HG03196 (cell line): ENCODE measurements around the gene RFTN1.

ENCODE experiments used
- ATAC-seq: cut with Tn5 transposase; IDR thresholded peaks from one replicate; pipeline ENCODE4 v1.9.1; 2021; ENCODE audit not compliant: unreplicated experiment

RFTN1 gene

DNA sequence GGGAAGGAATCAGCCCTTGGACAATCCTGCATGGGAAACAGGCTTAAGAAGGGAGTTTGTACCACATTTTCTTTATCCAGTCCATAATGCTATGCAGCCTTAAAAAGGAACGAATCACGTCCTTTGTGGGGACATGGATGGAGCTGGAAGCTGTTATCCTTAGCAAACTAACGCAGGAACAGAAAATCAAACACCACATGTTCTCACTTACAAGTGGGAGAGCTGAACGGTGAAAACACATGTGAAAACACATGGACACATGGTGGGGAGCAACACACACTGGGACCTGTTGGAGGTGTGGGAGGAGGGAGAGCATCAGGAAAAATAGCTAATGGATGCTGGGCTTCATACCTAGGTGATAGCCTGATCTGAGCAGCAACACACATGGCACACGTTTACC is 178.2 kb downstream of the RFTN1 start:
- no peak for ATAC-seq

DNA sequence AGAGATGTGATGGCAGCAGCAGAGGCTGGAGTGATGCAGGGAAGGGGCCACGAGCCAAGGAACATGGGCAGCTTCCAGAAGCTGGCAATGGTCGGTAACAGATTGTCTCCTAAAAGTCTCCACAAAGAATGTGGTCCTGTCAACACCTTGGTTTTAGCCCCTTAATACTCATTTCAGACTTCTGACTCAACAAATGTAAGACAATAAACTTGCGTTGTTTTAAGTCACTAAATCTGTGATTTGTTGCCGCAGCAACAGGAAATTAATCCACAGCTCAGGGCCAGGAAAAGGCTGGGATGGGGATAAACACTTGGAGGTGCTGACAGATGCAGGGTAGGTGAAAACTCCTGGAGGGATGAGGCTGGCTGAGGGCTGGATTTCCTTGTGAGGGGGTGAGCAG is 178.6 kb downstream of the RFTN1 start:
- no peak for ATAC-seq

DNA sequence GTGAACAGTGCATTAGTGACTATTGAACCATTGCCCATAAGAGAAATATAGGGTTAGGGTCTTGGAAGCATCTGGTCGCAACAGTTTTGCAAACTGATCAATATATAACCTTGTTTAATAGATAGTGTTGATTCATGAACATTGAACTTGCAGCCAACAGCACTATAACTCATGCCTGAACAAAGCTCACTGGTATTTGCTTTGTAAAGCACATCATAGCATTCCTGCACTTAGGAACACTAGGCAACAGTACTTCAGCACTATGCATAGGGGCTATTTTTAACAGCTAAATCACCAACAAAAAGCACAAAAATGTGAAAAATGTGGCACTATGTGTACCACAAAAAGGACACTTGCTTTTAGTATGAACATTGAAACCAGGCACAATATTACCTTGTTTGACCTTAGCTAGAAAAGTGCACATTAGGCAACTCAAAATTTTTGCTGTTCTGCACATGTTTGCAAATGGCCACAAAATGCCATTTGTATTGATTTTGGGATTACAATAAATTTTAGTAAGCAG is 180.5 kb downstream of the RFTN1 start:
- no peak for ATAC-seq

DNA sequence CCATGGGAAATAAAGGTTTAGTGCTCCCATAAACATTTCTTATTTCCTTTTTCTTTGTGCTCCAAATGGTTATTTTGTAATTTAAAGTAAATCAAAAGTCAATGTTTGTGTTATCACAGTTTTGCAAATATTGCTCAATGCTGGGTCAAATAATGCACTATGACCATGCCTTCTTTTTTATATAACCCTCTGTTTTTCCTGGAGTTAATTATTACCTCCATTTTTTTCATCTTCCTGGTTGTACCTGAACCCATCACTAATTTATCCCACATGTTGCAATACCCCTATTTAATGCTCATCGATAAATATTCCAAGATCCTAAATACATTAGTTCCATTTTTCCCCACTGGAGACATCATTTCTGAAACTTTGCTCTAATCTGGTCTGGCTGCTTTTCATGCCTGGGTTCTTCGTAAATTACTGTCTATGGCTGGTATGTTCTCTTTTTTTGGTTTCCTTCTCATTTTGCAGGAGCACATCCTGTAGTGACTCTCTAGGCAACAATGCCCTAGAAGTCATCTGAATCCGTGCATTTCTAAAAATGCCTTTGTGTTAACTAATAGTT is 182.1 kb downstream of the RFTN1 start:
- no peak for ATAC-seq

DNA sequence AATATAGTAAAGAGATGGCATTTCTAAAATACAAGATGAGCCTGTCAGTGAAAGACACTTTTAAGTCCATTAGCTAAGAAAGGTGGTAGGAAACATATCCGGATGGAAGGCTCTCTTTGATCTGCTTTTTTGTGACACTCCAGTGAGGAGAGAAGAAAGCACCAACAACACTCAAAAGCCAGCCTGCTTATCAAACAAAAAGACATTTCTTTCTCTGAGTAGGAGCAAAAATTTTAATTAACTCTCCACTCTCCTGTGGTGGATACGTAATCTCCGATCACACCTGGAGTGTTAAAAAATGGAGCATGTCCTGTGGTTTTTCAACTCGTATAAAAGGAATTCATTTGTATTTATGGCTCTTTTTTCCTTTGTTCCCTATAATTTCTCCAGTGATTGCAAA is 183.1 kb downstream of the RFTN1 start:
- ATAC-seq = no peak

DNA sequence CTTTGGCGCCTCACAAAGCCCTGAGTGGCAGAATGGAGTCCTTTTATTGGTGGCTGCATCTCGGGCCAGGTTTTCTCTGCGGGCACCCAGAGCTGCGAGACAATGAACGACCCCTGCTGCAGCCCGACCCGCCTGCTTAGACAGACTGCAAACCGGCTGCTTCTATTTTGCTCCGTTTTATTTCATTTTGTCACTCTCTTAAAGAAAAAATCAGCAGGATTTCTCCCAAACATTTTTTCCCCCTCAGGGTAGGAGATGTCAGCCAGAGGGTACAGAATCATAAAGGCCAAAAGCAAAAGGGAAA is 183.7 kb downstream of the RFTN1 start:
- no peak for ATAC-seq

DNA sequence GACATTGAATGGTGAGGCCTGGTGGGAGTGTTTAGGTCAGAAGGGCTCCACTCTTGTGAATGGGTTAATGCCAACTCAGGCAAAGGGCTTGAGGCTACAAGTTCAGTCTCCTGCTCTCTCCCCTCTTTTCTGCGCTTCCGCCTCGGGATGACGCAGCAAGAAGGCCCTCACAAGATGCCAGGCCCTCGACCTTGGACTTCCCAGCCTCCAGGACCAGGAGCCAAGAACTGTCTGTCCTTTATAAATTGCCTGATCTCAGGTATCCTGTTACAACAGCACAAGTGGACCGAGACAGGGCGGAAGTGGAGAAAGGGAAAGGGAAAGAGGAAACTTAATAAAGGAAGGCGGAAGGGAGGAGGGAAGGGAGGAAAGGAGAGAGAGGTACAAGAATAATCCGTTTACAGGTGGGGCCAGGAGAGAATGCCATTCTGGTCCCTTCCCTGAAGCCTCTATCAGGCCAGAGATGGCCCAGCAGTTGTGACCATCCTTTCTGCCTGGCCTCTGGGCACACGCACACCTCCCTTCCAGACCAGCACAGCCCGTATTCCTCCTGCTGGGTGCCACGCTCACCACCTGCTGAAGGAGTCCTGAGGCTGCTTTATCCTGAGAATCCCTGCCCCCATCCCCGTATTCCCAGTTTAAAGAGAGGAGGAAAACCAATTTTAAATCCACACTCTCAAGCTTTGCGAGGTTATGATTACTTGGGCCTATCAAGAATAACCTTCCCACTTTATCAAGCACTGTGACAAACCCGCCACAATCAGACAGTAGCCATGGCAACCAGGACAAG is 184.3 kb downstream of the RFTN1 start:
- no peak for ATAC-seq

DNA sequence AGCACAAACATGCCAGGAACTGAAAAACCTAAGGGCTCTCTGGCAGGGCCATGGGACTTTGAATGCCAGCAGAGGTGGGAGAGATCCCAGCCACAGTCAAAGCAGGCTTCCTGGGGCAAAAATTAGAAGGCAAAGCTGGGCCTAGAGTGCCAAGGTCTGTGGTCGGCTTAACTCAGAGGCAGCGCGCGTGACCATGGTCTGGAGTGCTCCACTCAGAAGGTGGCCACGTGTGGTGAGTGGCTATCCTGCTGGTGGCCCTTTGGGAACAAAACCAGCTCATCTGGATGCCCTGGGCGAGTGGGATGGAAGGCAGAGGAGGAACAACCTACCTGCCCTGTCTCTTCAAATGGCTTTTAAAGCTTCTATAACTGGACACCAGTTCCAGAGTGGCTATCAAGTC is 185.4 kb downstream of the RFTN1 start:
- no peak for ATAC-seq

DNA sequence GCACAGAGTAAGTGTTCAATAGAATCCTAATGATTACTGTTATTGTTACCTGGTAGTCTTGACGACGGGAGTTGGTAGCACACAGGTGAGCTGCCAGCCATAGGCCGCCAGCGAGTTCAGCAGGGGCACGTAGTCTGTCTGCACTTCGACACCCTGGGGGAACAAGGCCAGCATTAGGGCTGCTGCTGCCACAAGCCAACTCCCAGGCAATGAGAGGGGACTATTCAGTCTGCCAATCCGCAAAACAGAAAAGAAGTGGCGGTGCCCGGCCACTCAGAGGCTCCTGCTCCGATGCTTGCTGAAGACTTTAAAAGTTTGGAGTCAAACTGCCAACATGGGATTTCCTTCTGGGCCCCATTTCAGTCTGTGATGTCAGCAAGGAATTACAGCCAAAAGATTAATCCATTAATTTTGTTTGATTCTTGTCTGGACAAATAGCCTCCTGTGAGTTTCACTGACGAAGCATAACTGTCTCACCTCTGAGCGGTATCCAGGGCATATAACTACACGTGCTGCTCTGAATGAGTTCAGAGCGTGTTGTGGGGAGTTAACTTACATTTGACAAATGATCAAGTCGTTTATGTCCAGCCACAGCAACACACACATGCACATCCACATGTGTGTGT is 186.7 kb downstream of the RFTN1 start:
- no peak for ATAC-seq

DNA sequence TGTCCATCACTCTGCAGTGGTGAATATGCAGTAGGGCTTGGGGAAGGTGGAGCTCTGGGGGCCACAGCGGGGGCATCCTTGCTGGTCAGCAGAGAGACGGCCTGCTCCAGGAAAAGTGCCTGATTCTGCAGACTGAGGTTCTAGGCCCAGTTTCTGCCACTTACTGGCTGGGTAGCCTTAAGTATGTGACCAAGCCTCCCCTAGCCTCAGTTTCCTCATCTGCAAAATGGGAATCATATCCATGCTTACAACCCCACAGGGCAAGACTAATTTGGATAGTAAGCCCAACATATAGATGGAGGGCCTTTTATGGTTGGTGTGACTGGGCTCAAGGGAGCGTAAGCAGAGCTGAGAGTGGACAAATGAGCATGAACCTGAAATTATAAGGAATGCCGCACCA is 187.6 kb downstream of the RFTN1 start:
- no peak for ATAC-seq

DNA sequence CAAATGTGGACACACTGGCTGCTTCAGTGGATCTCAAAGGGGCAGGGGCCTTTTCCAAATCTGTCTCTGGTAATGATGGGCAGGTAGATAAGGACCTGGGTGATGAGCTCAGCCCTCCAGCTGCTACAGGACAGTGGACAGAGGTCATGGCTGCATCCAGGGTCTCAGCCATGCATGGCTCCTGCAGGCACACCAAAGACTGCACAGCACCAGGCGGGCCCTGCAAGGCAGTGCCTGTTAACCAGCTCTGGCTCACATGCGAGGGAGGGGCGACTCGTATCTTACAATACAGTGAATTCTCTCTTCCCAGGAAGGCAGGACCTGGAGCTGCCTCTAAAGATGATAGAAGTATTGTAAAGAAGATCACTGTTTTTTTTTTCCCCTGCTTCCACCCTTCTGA is 189.8 kb downstream of the RFTN1 start:
- no peak for ATAC-seq

DNA sequence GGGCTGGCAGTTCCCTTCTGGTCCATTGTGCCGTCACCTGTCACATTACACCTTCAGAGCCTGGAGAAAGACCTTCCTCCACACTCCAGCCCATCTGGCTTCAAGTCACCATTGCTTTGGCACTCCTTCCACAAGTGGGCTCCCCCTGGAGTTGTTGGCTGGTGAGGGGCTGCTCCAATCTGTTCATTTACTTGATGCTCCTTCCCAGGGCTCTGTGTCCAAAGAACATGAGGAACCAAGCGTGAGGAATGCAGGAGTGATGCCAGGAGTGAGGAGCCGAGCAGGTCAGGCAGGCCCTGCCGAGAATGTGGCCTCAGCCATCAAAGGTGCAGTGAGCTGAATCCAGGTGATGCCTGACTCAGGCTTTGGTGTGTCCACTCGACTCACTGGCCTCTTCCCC is 191.3 kb downstream of the RFTN1 start:
- ATAC-seq = no peak

DNA sequence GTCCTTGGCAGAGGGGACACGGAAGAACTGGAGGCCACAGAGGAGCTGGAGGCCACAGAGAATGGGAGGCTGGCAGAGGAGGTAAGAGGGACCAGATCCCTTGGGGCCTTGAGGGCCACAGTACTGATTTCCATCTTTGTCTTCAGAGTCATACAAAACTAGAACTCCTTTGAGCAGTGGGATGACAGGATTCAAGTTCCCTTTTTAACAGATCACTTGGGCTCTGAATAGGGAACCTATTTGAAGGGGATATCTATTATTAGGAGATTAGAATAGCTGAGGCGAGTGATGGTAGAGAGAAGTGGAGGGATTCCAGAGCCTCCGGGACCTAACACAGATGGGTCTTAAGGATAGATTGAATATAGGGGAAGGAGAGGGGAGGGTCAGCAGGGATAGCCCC is 192.8 kb downstream of the RFTN1 start:
- ATAC-seq = no peak

DNA sequence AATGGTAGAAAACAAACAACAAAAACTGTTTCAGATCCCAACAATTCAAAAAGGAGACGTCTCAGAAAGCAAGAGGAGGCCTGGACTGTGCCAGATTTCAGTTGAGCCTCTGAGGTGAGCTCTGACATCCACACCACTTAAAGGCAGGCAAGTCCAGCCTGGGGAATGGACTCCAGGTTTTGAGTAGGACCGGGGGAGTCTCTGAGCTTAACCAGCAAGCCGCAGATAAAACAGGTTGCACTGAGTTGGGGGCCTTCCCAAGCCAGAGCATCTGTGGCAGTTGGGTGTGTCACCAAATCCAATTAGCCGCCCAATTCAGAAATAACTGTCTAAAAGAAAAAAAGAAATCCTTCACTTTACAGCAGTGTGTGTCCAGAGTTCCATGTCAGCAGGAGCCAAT is 193.8 kb downstream of the RFTN1 start:
- ATAC-seq = no peak

DNA sequence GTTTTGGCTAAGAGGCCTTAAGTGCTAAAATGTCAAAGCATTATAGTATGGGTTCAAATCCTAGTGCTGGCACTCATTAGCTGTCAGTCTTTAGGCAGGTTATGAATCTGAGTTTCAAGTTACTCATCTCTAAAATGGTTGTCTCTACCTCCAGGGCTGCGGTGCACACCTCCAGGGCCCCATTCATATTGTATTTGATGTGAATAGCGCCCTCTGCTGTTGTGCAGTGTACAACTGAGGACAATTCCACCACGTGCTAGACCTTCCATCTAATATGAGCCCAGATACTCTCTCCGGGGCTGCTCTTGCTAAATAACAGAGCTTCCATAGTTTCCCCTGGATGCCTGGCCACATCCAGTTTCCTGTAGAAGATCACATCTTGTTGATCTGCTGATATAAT is 194.2 kb downstream of the RFTN1 start:
- no peak for ATAC-seq

DNA sequence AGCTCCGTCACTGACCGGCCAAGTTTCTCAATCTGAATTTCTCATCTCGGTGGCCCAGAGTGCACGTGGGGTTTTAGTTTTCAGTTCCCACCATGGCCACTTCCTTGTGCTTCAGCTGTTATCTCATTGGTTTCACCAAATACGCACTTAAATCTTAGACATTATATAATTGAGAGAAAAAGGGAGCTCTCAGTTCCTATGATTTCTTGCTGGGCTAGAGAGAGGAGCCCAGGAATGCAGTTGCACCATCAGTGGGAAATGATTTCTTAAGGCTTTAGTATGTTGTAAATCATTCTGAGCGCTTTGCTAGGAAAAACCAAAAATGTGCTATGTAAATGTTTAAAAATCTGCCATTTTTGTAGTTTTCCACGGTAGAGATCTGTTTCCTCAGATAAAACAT is 195.3 kb downstream of the RFTN1 start:
- ATAC-seq = no peak

DNA sequence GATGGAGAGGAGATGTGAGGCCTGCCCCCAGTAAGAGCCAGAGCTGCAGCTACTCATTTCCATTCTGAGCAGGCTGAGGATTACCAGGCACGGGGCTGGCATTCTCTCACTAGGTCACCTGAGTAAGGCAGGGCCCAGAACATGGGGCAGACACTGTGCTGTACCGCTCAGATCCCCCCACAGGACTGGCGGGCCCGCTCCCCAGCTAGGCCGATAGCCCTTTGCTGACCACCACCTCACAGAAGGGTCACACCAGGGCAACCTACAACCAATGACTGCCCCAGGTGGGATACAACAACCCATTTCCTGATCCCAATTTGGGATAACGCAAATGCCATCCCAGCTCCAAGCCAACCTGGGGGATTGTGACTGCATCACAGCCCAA is 195.9 kb downstream of the RFTN1 start:
- ATAC-seq = no peak

DNA sequence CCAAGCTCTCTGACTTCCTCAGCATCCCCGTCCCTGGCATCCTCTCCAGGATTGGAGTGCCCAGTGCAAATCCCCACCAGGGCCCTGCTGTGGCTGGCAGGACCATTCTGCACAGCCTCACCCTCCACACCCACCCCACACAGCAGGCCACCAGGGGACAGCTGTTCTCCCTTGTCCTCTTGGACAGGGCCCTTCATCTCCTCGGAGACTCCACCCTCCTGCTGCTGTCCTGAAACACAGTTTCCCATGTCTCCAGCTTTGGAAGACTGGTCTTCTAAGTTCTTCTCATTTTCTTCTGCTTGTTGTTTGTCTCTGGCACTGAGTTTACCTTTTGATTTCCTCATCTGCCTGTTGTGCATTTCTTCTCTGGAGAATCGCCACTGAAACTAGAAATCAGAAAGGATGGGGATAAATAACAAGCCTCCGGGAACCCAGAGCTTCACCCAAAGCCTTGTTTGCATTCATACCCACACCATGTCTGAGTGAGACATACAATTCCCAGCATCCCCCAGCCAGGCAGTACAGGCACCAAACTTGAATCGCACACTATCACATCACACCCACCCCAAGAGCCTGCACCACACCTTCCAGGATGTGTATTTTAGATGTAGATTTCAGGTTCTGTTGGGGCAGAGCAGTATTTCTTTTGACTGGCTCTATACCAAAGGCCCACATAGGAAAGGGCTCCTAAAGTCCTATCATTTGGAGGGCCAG is 196.5 kb downstream of the RFTN1 start:
- ATAC-seq = no peak

DNA sequence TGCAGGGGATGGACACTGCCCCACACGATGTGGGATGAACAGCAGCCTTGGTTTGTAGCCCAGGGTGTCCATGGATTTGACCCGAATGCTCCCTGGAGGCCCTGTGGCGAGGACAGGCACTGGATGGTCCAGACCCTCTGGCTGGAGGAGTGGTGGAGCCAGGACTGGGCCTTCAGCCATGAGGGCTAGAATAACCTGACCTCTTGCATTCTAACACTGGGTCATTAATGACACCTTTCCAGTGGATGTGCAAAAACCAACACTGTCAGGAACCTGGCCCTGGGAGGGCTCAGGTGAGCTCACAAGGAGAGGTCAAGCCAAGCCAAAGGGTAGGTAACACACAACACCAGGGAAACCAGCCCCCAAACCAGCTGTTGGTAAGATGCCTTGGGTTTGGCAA is 197.1 kb downstream of the RFTN1 start:
- no peak for ATAC-seq

DNA sequence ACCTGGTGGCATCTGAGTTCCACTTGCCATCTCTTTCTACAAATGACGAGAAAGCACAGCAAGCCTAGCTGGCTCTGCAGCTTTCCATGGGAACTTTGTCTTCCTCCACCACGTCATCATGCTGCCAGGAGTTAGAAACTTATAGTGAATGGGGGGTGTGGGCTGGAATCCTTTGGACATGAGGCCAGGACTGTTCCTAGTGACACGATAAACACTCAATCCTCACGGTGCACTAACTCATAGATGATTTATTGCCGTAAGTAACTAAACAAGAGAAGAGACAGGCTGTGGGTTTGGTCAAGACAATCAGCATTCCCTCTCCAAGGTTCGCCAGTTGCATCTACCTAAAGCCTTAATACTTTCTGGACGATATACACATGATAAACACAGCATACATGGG is 197.9 kb downstream of the RFTN1 start:
- ATAC-seq = no peak

DNA sequence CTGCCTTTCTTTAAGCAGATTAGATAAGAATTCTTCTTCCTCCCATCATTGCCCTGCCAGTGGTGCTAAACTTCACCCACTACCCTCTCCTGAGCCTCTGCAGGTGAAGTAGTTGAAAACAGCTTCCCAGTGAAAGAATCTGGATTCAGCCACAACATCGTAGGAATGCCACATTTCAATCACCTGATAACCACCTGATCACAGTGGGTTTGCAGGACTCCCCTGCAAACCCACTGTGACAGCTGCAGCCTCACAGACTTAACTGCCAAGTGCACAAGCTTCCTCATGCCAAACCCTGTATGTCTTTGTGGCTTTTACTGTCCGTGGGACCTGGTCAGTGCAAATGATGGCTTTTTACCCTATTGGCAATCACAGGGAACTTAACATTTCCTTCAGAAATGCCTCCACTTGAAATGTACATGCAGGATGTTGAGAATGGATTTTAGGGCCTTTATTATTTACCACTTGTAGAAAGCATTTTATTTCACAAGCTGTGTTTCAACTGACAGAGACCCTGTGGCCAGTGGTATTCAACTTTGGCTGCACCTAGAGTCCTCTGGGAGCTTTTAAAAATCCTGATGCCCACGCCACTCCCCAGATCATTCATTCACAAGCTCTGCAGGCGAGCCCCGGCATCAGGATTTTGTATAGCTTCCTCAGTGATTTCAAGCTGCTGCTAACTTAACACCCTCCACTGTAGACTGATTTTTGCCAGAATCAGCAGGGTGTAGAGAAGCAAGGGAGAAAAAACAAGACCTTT is 199.4 kb downstream of the RFTN1 start:
- ATAC-seq = no peak
